LNCAP (cell line): ENCODE data around the gene PRXL2B.

Source experiments
- TF ChIP-seq, protein P1 (sequence below): fragments of 450-650 bp; IDR thresholded peaks from 2 replicates; pipeline ENCODE4 v1.5.1; 2017; ENCODE audit warnings: mild to moderate bottlenecking

The PRXL2B gene

DNA sequence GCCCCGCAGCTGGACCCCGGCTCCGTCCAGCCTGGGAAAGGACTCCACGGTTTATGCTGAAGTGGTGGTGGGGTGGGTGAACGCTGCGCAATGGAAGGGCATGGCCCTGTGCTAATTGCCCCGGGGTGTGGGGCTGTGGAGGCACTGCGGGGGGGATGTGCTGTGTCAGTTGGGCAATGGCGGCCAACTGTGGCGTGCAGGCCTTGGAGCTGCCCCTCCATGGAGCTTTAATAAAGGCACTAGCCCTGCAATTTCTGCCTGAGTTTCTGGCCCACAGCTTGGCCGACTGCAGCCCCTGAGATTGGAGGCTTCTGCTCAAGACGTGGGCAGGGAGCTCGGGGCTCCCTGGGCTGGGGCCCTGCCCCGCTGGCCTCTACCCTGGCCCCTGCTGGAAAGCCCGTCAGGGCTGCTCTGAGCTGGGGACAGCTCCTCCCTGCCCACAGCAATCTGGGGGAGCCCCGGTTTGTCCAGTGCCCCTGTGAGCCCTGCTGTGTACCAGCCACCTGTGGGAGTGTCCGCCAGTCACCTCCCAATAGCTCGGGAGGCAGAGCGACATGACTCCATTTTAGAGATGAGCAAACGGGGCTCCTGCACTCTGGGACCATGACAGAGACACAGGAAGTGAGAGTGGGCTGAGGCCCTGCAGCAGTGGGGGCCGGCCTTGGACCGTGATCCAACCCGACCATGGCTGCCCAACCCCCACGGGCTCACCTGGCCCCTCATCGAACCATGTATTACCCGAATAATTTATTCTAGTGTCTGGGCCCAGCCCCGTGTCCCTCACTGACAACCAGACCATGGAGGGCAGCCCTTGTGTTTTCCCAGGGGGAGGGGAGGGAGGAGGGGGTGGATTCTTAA lies 39.1 kb upstream of the PRXL2B start:
- TF ChIP-seq, protein P1, sequence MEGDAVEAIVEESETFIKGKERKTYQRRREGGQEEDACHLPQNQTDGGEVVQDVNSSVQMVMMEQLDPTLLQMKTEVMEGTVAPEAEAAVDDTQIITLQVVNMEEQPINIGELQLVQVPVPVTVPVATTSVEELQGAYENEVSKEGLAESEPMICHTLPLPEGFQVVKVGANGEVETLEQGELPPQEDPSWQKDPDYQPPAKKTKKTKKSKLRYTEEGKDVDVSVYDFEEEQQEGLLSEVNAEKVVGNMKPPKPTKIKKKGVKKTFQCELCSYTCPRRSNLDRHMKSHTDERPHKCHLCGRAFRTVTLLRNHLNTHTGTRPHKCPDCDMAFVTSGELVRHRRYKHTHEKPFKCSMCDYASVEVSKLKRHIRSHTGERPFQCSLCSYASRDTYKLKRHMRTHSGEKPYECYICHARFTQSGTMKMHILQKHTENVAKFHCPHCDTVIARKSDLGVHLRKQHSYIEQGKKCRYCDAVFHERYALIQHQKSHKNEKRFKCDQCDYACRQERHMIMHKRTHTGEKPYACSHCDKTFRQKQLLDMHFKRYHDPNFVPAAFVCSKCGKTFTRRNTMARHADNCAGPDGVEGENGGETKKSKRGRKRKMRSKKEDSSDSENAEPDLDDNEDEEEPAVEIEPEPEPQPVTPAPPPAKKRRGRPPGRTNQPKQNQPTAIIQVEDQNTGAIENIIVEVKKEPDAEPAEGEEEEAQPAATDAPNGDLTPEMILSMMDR = no peak

DNA sequence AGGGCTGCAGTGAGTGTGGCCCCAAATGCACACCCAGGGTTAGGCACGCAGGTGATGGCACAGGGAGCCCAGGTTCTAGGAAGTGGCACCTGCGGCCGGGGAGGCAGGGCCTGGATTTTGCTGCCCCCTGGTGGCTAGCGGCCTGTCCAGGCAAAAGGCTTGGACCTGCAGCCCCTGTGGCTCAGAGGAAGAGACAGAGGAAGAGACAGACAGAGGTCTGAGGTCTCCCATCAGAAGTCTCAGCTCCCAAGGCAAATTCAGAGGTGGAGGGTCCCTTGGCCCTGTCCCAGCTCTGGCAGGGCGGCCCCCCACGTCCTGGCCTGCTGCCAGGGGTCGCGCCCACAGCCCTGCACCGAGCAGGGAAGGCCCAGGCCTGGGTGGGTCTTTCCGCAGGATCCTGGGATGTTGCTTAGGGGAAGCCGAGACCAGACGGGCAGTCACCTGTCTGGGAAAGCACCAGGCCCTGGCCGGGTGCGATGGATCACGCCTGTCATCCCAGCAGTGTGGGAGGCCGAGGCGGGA lies 38.4 kb upstream of the PRXL2B start:
- TF ChIP-seq, protein P1 = peak; percentile 96

DNA sequence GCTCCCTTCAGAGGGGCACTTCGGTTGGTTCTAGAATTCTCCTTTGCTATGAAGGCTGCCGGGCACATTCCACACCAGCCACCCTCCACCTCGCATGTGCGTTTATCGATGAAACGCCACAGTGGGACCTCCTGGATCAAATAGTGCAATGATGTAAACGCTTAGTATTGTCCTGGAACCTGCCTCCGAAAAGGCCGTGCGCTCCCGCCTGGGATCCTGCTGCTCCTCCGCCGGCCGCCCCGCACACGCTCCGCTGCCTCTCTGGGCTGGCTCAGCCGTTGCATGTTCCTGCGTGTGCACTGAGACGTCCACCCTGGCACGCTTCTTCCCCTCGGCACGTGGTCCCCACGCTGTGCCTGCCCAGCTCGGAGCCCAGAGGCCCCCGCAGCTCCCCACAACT lies 34.4 kb upstream of the PRXL2B start:
- TF ChIP-seq, protein P1 = no peak

DNA sequence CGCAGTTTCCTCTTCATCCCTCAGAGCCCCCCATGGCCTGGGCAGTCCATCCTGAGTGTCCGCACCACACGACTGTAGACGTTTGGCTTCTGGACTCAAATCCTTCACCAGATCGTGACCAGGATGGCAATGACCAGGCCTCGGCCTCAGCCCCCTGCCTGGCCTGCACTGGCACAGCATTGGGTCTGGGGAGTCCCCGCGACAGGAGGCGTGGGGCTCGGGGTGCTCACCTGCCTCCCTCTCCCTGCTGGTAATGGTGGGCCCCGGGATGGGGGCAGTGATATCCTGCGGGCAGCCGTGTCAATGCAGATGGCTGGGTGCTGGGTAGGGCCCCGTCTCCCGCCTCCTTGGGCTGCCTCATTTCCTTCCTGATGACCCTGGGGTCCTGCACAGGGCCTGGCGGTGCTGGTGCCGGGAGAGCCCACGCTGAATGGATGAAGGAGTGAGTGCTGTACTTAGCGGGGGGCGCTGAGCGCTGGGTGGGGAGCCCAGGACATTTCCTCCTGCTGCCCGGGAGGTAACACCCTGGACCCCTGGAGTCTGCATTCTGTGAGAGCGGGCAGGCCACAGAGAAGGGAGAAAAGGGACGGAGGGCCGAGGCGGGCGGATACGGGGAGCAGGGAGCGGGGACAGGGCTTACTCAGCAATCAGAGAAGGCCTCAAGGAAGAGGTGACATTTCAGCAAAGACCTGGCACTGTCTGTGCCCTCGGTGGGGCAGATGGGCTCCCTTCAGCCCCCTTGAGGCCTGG lies 32.5 kb upstream of the PRXL2B start:
- TF ChIP-seq, protein P1 = no peak

DNA sequence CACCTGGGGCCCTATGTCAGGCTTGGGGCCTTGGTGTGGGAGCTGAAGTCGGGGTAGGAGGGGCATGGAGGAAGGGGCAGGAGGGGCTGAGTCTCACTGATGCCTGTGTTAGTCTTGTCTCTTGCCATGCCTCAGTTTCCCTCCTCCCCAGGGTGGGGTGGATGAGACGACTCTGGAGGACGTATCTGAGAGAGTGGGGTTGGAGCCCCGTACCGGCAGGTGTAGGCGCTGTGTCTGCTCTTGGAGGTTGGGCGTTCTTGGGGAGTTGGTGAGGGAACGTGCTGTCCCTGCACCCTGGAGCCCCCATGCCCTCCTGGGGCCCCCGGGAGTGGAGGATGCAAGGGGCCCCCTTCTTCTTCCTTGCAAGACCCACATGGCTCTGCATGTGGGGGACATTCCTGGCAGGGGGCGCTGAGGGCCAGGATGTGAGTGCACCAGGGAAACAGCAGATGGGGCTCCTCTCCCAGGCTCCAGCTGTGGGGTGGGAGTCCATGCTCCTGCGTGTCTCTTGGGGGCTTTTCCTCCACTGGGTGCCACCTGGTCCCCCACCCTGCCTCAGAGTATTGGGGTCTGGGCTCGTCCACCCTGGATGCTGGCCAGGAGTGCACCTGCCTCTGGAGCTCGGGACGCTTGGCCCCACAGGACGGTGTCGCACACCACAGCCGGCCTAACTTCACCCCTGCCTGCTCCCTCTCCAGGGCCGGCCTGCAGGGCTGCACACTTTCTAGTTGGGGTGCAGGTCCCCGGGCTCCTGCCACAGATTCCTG lies 31.8 kb upstream of the PRXL2B start:
- TF ChIP-seq, protein P1 = no peak

DNA sequence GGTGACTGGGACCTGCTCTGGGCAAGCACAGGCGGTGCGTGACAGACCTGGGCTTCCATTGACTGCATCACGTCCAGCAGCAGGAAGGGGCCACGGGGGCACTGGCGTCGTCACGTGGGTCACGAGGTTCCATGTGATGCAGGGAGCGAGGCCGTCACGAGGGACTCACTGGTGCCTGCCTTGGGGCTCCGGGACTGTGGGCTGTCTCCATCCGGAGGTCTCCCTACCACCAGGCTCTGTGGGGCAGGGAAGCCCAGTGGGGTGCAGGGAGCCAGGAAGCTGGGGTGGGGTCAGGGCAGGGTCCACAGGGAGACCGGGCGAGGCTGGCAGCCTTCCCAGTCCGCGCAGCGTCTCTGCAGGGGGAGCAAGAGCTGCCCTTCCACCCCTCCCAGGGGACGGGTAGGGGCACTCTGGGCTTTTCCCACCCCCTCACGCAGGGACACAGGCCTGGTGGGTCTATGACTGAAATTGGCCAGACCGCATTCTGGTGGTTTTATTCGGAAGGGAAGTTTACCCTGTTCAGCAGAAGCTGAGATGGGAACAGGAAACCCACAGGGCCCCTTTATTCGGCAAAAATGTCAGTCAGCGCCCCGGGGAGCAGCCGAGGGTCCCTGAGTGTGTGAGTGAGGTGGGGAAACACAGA lies 30.8 kb upstream of the PRXL2B start:
- TF ChIP-seq, protein P1 = no peak

DNA sequence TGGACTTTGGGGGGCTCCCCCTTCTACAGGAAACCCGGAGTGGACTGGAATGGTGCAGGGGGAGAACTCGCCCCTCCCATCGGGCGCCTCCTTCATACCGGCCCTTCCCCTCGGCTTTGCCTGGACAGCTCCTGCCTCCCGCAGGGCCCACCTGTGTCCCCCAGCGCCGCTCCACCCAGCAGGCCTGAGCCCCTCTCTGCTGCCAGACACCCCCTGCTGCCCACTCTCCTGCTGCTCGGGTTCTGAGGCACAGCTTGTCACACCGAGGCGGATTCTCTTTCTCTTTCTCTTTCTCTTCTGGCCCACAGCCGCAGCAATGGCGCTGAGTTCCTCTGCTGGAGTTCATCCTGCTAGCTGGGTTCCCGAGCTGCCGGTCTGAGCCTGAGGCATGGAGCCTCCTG lies 30.3 kb upstream of the PRXL2B start, which contains the start of gene TNFRSF14:
Gene TNFRSF14, plus strand, starts transcription at position 95 of the 401 bp plus-strand sequence. Its CDS starts 294 bp downstream, at position 389.
- TF ChIP-seq, protein P1 = no peak
